Measurements from ENCODE around the gene HSP90AB1. TPM values are rescaled to one million over a fixed set of nuclear protein-coding genes. Genes with fewer than 3 reads are reported as not detected.
A peak's percentile ranks its signal among the peaks of the same experiment; 100 is the strongest.

The HSP90AB1 gene
- total and polyA plus RNA-seq, 2 of the 8 experiments (the other 6 are each of a cell fraction or from before 2014, with no cell fraction given): 1,564 to 2,297 TPM

DNA sequence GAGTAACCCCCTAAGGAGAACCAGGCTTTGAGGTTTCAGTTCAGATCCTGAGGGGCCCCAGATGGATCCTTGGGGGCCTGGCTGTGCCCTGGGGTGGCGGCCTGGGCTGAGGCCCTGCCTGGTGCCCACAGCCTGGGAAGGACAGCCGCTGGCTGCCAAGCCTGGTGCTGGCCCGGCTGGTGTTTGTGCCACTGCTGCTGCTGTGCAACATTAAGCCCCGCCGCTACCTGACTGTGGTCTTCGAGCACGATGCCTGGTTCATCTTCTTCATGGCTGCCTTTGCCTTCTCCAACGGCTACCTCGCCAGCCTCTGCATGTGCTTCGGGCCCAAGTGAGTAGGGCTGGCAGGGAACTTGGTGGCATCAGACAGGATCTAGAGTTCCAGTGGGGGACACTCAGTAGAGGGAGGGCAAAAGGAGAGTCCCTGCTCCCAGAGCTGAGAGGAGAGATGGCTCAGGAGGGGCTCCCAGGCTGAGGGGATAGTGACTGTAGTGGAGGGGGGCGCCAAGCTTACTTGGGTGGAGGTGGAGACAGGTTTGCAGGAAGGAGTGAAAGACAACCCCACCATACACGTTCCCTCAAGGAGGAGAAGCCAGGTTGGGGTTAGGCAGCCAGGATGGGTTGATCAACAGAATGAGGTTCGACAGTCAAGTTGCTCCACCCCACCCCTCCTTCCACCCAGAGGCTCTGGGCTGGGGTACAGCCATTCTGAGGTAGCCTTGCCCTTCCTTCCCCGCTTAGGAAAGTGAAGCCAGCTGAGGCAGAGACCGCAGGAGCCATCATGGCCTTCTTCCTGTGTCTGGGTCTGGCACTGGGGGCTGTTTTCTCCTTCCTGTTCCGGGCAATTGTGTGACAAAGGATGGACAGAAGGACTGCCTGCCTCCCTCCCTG is 14.0 kb upstream of the HSP90AB1 start:
- Histone ChIP-seq H2AK5ac (ENCODE audit: low read depth, low read length) (no peak overlapping the region), H3K14ac (ENCODE audit: insufficient read length) (no peak overlapping the region), H2BK20ac (ENCODE audit: low read length) (no peak overlapping the region), H3K9ac (replicated peaks in 1 of 4; ENCODE audit: extremely low read depth in 1 of 4, low read depth in 3 of 4, low read length in 3 of 4) (no peak overlapping the region), H3K9me3 (ENCODE audit: insufficient read depth in 2 of 2, low read depth in 1 of 2, low read length in 1 of 2) (no peaks in the 10 kb centered on the region), H2AFZ (ENCODE audit: low read length) (no peak overlapping the region), H3K23me2 (ENCODE audit: low read depth, low read length) (peaks cover 4% of the 10 kb centered on the region; the same call in 1 of the 2 replicates), H3K4me2 (ENCODE audit: insufficient read depth in 1 of 2, low read depth in 2 of 2, low read length in 2 of 2) (no peak overlapping the region), H3K56ac (replicated peaks; ENCODE audit: insufficient read length, low read depth, low read length) (no peak overlapping the region), H3K23ac (ENCODE audit: insufficient read length) (no peak overlapping the region), H2BK5ac (ENCODE audit: low read depth, low read length) (0 out of 2 replicates have a peak overlapping the region, but pooled peaks have one; percentile 24), H3K79me1 (ENCODE audit: low read depth, low read length) (peaks cover 11% of the 10 kb centered on the region), H4K20me1 (replicated peaks in 1 of 2; ENCODE audit: control insufficient read depth in 1 of 2, insufficient read depth in 2 of 2, low read length in 2 of 2) (peaks cover 11 to 21% of the 10 kb centered on the region in 2 experiments), H3K27me3 (replicated peaks in 1 of 4; ENCODE audit: control insufficient read depth in 3 of 4, extremely low read depth in 1 of 4, insufficient read depth in 3 of 4, low read length in 3 of 4) (no peaks in the 10 kb centered on the region), H3K36me3 (ENCODE audit: control insufficient read depth in 2 of 4, insufficient read depth in 4 of 4, low read length in 3 of 4) (peaks cover 35 to 60% (median 53%) of the 10 kb centered on the region in 4 experiments), H4K5ac (ENCODE audit: insufficient read length, low read depth, low read length) (no peak overlapping the region), H4K8ac (ENCODE audit: extremely low read depth, insufficient read depth, low read length) (no peak overlapping the region), H2BK12ac (ENCODE audit: low read depth, low read length) (no peak overlapping the region), H2BK120ac (replicated peaks; ENCODE audit: low read depth, low read length) (no peak overlapping the region), H3K4ac (replicated peaks; ENCODE audit: insufficient read length, low read depth, low read length) (no peak overlapping the region), H3K4me3 (ENCODE audit: extremely low read depth in 1 of 4, insufficient read depth in 2 of 4, low read depth in 3 of 4, low read length in 4 of 4) (no peak overlapping the region), H3K27ac (ENCODE audit: low read depth, low read length) (no peak overlapping the region; the same call in 1 of the 2 replicates), H2BK15ac (ENCODE audit: low read length) (no peak overlapping the region), H4K91ac (replicated peaks; ENCODE audit: insufficient read length, low read length) (no peak overlapping the region), H3K18ac (ENCODE audit: extremely low read depth, low read length) (no peak overlapping the region), H3K79me2 (ENCODE audit: control insufficient read depth in 1 of 2, insufficient read depth in 2 of 2, low read length in 2 of 2) (peaks cover 0 to 9% of the 10 kb centered on the region in 2 experiments; a peak in 2 of 4 replicates), H3K4me1 (replicated peaks in 1 of 4; ENCODE audit: control insufficient read depth in 3 of 4, insufficient read depth in 4 of 4, low read length in 3 of 4) (peaks cover 4 to 15% (median 9%) of the 10 kb centered on the region in 4 experiments; a peak in 6 of 7 replicates)
- CTCF ChIA-PET (ENCODE audit: partially characterized antibody): interaction anchor here (0.8 to 19.4 kb wide), 13 partner anchors 7 to 143 kb away, joined by 3 to 287 read pairs (median 19); partner anchors contain the start of genes CAPN11, MYMX and SLC29A1
- FAIRE-seq: no peak
- DNase-seq (ENCODE audit: low read depth in 1 of 2, low spot score in 2 of 2): no peak
- WGBS, 2 experiments (ENCODE audit: extremely low coverage in 1 of 2, insufficient coverage in 1 of 2, insufficient read length in 1 of 2, insufficient replicate concordance in 2 of 2, low coverage in 1 of 2, low lambda C conversion rate in 2 of 2, missing lambda C conversion rate in 1 of 2): 90% methylated on average over 16 of the region's 16 CpGs; no CpG with 5 or more reads in 1 of the 2 experiments
- POLR2A ChIA-PET (ENCODE audit: partially characterized antibody): interaction anchor here (0.9 to 21.0 kb wide), 9 partner anchors 8 to 99 kb away, joined by 3 to 581 read pairs (median 5); partner anchors contain the start of genes HSP90AB1, SLC29A1 and SLC35B2
- TF ChIP-seq TCF12 (IDR thresholded peaks at IDR 0.05; ENCODE audit: low read depth, low read length): no peak
- TF ChIP-seq EGR1 (IDR thresholded peaks at IDR 0.05; ENCODE audit: borderline replicate concordance, low read depth, low read length): no peak
- TF ChIP-seq CBX8 (IDR thresholded peaks at IDR 0.05; ENCODE audit: borderline replicate concordance, low read depth, low read length): no peak
- no peak for TF ChIP-seq CHD2 (IDR thresholded peaks at IDR 0.05; ENCODE audit: low read length)
- TF ChIP-seq, protein P1, sequence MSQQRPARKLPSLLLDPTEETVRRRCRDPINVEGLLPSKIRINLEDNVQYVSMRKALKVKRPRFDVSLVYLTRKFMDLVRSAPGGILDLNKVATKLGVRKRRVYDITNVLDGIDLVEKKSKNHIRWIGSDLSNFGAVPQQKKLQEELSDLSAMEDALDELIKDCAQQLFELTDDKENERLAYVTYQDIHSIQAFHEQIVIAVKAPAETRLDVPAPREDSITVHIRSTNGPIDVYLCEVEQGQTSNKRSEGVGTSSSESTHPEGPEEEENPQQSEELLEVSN (IDR thresholded peaks at IDR 0.05): no peak
- TF ChIP-seq NRF1 (IDR thresholded peaks at IDR 0.05; ENCODE audit: low read depth, low read length): no peak
- TF ChIP-seq, protein P2, sequence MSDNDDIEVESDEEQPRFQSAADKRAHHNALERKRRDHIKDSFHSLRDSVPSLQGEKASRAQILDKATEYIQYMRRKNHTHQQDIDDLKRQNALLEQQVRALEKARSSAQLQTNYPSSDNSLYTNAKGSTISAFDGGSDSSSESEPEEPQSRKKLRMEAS (IDR thresholded peaks at IDR 0.05): no peak
- TF ChIP-seq MAFK (IDR thresholded peaks at IDR 0.05; ENCODE audit: low read depth, low read length): no peak
- TF ChIP-seq, protein P3, sequence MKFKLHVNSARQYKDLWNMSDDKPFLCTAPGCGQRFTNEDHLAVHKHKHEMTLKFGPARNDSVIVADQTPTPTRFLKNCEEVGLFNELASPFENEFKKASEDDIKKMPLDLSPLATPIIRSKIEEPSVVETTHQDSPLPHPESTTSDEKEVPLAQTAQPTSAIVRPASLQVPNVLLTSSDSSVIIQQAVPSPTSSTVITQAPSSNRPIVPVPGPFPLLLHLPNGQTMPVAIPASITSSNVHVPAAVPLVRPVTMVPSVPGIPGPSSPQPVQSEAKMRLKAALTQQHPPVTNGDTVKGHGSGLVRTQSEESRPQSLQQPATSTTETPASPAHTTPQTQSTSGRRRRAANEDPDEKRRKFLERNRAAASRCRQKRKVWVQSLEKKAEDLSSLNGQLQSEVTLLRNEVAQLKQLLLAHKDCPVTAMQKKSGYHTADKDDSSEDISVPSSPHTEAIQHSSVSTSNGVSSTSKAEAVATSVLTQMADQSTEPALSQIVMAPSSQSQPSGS (IDR thresholded peaks at IDR 0.05; ENCODE audit: low read length): no peak
